DOHH2 (cell line): ENCODE measurements around the gene GNB3.

Experiments
- H3F3A ChIP-seq: fragments of 200-600 bp; sonication (generic), shearing (Covaris generic); 2 replicates; pipeline ENCODE4 v1.6.0; 2016; ENCODE audit warnings: antibody characterized with exemption, mild to moderate bottlenecking; ENCODE audit not compliant: control insufficient read depth, insufficient read depth
- H3K27ac ChIP-seq: fragments of 200-600 bp; sonication (generic); 2 replicates; pipeline ENCODE4 v1.5.1; 2014; ENCODE audit warnings: low read depth, mild to moderate bottlenecking, low read length, moderate library complexity
- H3K27me3 ChIP-seq: fragments of 200-600 bp; sonication (generic); 2 replicates; pipeline ENCODE4 v1.6.1; 2014; ENCODE audit warnings: mild to moderate bottlenecking, low read length, mixed read lengths; ENCODE audit not compliant: control insufficient read depth
- H3K36me3 ChIP-seq: fragments of 200-600 bp; sonication (generic); 2 replicates; pipeline ENCODE4 v1.6.1; 2014; ENCODE audit warnings: mild to moderate bottlenecking, low read length, moderate library complexity, mixed read lengths; ENCODE audit not compliant: control insufficient read depth
- H3K4me1 ChIP-seq: fragments of 200-600 bp; sonication (generic); 2 replicates; pipeline ENCODE4 v1.6.1; 2014; ENCODE audit warnings: mild to moderate bottlenecking, low read length, mixed read lengths; ENCODE audit not compliant: control insufficient read depth
- H3K4me2 ChIP-seq: fragments of 200-600 bp; sonication (generic); 2 replicates; pipeline ENCODE4 v1.6.0; 2014; ENCODE audit warnings: mild to moderate bottlenecking, low read length, moderate library complexity
- H3K4me3 ChIP-seq: fragments of 200-600 bp; sonication (generic); 2 replicates; pipeline ENCODE4 v1.5.1; 2014; ENCODE audit warnings: mild to moderate bottlenecking, low read length, mixed read lengths
- H3K79me2 ChIP-seq: fragments of 200-600 bp; sonication (generic); 2 replicates; pipeline ENCODE4 v1.6.1; 2014; ENCODE audit warnings: mild to moderate bottlenecking, low read length, mixed read lengths; ENCODE audit not compliant: control insufficient read depth
- H3K9me2 ChIP-seq: fragments of 200-600 bp; sonication (generic); replicated peaks from 2 replicates; pipeline ENCODE4 v1.6.1; 2014; ENCODE audit warnings: mild to moderate bottlenecking, low read length, mixed read lengths; ENCODE audit not compliant: control insufficient read depth
- H3K9me3 ChIP-seq: fragments of 200-600 bp; sonication (generic); 2 replicates; pipeline ENCODE4 v1.6.1; 2014; ENCODE audit warnings: antibody characterized with exemption, low read length, mixed read lengths; ENCODE audit not compliant: control insufficient read depth, insufficient read depth
- H4K20me1 ChIP-seq: fragments of 200-600 bp; sonication (generic); 2 replicates; pipeline ENCODE4 v1.6.0; 2014; ENCODE audit warnings: low read depth, mild to moderate bottlenecking, antibody characterized with exemption, low read length, moderate library complexity; ENCODE audit not compliant: control insufficient read depth, insufficient read depth
- CTCF ChIP-seq: fragments of 200-600 bp; sonication (generic); IDR thresholded peaks from one replicate; pipeline ENCODE4 v1.5.1; 2014; ENCODE audit warnings: antibody characterized with exemption, mild to moderate bottlenecking, low read depth, low read length; ENCODE audit not compliant: poor library complexity, severe bottlenecking
- EZH2phosphoT487 ChIP-seq: fragments of 200-600 bp; sonication (generic); IDR thresholded peaks from 2 replicates; pipeline ENCODE4 v1.6.1; 2017; ENCODE audit warnings: borderline replicate concordance, mild to moderate bottlenecking, antibody characterized with exemption, low read length, moderate library complexity, mixed read lengths

Gene GNB3

GRCh38 chr12:6830286-6830890 lies 10.3 kb upstream of the GNB3 start:
- peaks cover 21% of the 10 kb centered on the region for H3K4me1 ChIP-seq

GRCh38 chr12:6830999-6831398 lies 9.7 kb upstream of the GNB3 start:
- TF ChIP-seq EZH2phosphoT487 (no peak), CTCF (no peak)
- no peaks in the 10 kb centered on the region for H3K9me3 ChIP-seq

More at GRCh38 chr12:6830286-6830890, 10.3 kb upstream of the GNB3 start:
- no peaks in the 10 kb centered on the region for H3F3A ChIP-seq
- no peak for TF ChIP-seq EZH2phosphoT487
- no peak for TF ChIP-seq CTCF
- no peak overlapping the region for H3K4me2 ChIP-seq
- H3K27ac ChIP-seq, result no peak overlapping the region
- H3K9me3 ChIP-seq, result no peaks in the 10 kb centered on the region
- H3K79me2 ChIP-seq, result no peaks in the 10 kb centered on the region
- H3K4me3 ChIP-seq, result no peak overlapping the region
- H3K36me3 ChIP-seq, result no peaks in the 10 kb centered on the region
- peaks cover 75% of the 10 kb centered on the region for H3K27me3 ChIP-seq
- H3K9me2 ChIP-seq, result no peaks in the 10 kb centered on the region
- H4K20me1 ChIP-seq, result no peaks in the 10 kb centered on the region

GRCh38 chr12:6831450-6831995 lies 9.2 kb upstream of the GNB3 start:
- TF ChIP-seq EZH2phosphoT487 (no peak), CTCF (no peak)
- H3K27ac ChIP-seq, result no peak overlapping the region
- H3F3A ChIP-seq, result no peaks in the 10 kb centered on the region
- no peaks in the 10 kb centered on the region for H3K9me2 ChIP-seq
- no peak overlapping the region for H3K4me2 ChIP-seq
- no peaks in the 10 kb centered on the region for H3K36me3 ChIP-seq
- H3K27me3 ChIP-seq, result peaks cover 64% of the 10 kb centered on the region
- no peaks in the 10 kb centered on the region for H3K9me3 ChIP-seq
- H4K20me1 ChIP-seq, result no peaks in the 10 kb centered on the region
- peaks cover 27% of the 10 kb centered on the region for H3K4me1 ChIP-seq
- no peak overlapping the region for H3K4me3 ChIP-seq
- H3K79me2 ChIP-seq, result no peaks in the 10 kb centered on the region

More at GRCh38 chr12:6830999-6831398, 9.7 kb upstream of the GNB3 start:
- Histone ChIP-seq H3K27me3 (peaks cover 69% of the 10 kb centered on the region), H3K79me2 (no peaks in the 10 kb centered on the region), H3K4me1 (peaks cover 26% of the 10 kb centered on the region), H3K9me2 (no peaks in the 10 kb centered on the region), H4K20me1 (no peaks in the 10 kb centered on the region), H3K4me2 (no peak overlapping the region), H3K27ac (no peak overlapping the region), H3F3A (no peaks in the 10 kb centered on the region), H3K36me3 (no peaks in the 10 kb centered on the region), H3K4me3 (no peak overlapping the region)
